GM18498 (cell line): ENCODE data around the gene MAL.

Experiments
- ATAC-seq: cut with Tn5 transposase; IDR thresholded peaks from one replicate; pipeline ENCODE4 v1.9.1; 2021; ENCODE audit warnings: mild to moderate bottlenecking, moderate library complexity; ENCODE audit not compliant: unreplicated experiment

Gene MAL

DNA sequence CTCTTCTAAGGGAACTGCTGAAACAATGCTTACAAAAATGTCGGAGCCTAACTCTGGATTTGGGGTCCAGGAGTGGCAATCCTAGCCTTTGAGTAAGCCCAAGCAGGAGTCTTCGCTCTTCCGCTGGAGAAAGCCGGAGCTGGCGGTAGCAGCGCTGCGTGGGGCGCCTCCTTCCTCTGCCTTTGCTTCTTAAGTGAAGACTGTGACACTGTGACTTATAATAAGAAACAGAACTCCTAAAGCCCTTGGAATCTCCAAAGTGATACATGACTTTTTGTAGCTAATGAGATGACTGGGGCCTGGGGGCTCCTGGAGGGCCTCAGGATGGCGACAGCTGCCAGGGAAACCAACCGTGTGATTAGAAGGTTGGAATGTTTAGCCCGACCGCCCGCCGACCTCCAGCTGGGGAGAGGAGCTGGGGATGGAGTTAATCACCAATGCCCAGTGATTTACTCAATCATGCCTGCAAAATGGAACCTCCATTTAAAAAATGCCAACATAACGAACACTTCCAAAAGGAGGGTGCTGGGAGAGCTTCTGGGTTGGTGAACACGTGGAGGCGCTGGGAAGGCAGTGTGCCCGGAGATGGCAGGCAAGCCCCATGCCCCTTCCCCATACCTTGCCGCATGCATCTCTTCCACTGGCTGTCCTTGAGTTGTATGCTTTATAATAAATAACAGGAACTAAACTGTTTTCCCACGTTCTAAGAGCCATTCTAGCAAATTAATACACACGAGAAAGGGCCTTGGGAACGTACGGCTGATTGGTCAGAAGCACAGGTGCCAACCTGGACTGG lies 29.0 kb upstream of the MAL start:
- no peak for ATAC-seq

DNA sequence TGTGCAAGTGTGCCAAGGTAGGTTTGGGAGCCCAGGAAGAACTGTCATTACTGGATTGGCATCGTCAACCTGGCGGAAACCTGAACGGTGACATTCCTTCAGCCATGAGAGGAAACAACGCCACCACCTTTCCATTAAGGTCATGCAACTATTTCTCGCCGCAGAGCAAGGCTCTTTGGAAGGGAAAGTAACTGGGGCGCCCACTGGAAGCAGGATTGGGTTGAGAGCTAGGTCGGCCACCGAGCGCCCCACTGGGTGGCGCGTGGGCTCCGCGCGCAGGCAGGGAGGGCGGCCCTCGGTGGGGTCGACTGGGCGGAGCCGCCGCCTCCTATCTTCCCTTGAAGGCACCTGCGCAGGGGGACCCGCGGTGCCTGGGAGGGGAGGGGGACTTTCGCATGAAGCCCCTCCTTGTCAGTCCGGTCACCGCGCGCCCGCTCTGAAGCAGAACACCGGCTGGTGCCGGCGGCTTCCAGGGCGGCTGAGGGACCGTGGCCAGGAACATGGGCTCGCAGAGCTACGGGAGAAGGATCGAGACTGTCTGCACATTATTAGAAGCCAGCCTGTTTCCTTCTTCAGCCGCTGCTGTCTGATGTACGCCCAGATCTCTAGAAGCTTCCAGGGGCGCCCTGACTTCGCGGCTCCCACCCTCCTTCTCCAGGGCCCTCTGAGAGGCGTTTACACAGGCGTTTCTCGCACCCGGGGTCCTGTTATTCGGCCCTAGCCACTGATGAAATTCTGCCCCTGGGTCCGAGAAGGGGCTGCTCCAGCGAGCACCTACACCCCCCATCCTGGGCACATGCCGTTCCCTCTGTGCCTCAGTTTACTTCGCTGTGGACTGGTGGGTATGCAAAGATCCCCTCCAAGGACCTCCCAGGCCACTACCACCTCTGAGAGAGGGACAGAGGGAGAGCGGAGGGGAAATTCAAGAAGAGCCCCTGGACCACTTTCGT lies 27.3 kb upstream of the MAL start:
- no peak for ATAC-seq

DNA sequence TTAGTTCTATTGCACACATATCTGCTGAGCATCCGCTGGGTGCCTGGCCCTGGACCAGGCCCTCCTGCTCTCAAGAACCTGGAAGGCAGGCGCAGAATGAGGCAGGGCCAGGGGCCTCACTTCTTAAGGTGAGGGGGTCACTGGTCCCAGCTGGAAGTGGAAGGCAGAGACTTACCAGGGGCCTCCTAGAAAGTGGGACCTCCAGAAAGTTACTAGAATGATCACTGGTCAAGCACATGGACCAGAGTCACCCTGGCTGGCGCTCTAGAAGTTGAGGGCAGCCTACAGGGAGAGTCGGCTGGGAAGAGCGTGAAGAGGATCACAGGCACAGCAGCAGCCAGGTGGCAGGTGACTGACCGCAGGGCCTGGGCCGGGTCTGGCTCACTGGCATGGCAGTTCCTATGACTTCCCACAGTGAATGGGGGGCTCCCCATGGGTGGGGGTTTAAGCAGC lies 26.1 kb upstream of the MAL start:
- ATAC-seq = no peak

DNA sequence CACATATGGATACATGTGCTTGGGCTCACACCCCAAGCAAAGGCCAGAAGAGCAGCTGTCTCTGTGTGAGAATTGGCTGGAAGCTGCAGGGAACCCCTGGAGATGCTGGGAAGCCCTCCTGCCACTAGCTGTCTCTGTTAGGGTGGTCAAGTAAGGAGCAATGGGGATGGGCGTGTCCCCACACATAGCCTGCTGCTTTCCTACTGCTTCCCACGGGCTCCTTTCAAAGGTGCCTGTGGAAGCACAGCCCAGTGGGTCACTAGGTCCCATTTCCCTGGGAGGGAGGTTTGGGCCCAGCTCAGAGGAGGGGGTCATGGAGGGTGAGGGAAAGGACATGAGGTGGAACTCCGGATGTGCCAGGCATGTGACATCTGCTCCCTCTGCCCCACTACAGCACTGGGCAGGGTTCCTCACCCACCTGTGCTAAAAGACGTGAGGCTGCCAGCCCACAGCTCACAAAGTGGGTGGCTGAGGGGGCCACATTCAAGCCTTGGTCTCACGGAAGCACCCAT lies 24.4 kb upstream of the MAL start:
- ATAC-seq = no peak

DNA sequence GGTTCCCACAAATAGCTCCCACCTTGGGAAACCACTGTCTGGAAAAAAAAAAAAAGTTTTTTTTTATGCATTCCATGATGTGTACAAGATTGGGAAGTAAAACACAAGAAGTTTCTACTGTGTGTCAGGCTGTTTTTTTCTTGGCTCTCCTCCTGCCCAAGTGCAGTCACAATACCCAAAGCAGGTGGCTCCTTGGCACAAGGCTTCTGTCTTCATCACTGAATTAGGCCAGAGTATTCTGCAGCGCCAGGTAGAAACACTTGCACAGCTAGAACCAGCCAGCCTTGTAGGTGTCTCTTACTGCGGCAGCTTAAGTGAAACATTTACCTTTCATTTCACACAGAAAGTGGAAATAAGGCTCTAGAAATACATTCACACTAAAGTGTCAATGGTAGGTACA lies 23.8 kb upstream of the MAL start:
- no peak for ATAC-seq

DNA sequence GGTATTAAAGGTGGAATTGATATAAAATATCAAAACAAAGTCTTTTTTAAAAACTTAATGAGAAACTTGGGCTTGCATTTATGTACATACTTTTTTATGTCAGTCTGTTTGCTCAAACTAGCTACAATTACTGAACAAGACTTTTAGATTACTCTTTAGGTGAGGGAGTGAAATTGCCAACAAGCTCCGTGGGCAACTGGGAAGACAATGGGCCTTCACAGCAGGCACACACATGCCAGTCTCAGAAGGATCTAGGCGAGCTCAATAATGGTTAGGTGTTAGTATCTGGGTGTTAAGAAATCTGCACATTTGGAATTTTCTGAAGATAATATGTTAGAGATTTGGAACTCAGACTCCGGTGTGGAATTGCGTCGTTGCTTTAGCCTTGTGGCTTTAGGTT lies 23.0 kb upstream of the MAL start:
- no peak for ATAC-seq

DNA sequence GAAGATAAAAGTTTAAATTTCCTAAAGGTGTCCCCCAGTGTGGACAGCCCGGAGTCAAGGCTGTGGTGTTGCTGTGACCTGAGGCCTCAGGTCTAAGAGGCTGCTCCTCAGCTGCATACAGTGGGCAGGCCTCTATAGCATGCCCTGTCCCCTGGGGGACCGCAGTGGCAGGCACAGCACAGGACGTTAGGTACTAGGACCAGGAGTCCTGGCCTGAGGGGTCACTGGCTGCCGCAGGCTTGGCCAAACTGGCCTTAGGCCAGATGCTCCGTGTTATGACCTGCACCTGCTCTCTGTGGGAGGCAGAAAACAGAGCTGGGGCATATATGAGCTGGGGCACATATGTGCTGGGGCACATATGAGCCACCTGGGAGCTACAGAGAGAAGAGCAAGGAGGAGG lies 21.2 kb upstream of the MAL start:
- ATAC-seq = no peak

DNA sequence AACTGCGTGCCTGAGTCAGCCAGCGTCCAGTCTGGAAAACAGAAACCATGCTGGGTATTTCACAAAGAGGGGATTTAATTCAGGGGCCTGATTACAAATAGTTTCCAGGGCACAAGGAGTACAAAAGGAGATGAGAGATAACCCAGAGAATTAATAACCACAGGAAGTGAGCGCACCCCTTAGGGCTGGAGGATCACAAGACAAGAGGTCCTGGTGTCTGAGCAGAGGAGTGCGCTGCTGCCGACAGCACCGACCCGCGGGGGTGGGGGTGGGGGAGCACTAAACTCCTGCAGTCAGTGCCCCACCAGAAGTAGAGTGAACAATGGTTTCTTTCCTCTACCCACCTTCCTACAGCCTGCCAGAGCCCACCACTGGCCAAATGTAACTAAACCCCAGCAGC lies 20.8 kb upstream of the MAL start:
- no peak for ATAC-seq

DNA sequence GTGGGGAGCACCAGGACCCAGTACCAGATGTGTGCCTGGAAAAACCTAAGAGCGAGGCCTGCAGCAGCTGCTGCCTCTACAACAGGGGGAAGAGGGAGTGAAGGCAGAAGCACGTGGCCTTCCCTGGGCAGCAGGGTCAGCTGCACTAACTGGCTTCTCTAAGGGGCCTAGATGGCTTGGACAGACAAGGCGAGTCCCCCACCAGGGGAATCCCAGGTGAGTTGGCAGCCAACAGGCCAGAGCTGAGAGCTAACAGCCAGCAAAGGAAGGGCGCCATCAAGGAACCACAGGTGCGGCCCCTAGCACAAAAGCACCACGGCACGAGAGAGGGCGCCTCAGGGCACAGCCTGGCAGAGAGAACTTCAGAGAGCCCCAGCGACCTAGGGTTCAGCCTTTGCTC lies 19.8 kb upstream of the MAL start:
- no peak for ATAC-seq

DNA sequence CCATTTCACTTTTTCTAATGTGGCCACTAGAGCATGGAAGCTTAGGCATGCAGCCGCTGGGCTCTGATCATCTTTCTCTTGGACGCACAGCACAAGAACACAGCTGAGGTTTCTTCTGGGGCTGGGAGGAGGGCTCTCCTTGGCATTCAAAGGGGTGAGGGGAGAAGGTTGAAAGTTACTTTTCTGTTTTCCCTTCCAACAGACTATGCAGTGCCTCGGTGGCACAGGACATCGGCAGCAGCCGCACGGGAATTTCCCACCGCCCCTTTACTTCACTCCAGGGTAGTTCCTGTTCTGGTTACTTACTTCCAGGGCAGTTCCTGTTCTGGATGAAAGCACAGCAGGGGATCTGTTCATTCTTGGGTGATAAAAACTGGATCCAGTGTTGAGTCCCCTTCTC lies 18.9 kb upstream of the MAL start:
- ATAC-seq = no peak

DNA sequence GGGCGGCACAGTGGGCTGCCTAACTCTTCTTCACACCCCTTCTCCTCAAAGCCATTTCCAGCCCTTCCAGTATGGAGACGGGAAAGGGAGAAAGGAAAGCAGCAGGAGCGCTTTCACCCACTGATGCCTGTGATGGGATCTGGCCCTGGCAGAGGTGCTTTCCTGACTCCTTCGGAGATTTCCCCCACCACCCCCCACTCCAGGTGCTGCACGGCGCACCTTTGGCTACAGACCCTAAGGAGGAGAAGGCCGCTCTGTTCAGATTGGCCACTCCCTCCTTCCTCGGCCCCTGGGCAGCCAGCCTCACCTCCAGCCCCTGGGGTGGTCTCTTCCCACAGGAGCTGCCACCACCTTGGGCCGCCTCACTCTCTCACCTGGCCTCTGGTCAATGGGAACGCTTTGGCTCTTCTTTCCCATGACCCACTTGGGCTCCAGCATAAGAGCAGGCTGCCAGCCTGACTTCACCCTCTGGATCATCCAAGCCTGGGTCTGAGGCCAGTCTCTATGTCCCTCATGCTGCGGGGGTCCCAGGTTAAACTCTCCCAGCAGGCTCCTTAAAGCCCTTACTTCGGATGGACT lies 18.4 kb upstream of the MAL start:
- no peak for ATAC-seq

DNA sequence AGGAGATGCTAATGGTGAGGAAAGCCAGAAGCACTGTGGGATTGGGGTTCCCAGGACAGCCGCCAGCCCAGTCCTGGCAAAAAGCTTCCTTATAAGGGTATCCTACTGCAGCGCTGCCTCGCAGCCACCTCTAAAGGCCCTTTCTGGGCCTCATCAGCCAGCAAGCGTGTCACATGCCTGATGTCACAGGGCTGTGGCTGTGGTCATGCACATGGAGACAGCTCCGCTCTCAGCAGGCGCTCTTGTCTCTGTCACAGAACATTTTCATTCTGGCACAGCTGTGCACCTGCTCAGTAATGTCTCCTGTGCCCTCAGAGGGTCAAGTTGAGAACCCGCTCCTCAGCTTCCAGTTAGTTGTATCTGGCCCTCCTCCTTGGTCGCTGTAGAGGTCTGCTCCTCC lies 17.7 kb upstream of the MAL start:
- ATAC-seq = no peak

DNA sequence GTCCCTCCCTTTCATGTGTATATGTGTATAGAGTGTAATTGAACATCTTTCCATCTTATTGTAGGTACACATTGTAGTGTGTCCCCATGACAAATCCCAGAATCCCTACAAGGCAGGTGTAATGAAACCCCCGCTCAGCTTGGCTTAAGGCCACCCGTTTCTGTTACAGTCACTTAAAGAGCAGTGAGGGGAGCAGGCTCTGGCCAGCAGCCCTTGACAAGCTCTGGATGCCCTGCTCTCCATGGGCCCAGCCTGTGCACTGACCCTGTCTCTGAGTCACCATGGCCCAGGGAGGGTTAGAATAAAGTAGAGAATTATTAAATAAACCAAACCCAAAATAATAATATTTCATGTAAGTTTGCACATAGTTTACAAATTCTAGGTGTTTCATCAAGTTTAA lies 17.2 kb upstream of the MAL start:
- ATAC-seq = no peak

DNA sequence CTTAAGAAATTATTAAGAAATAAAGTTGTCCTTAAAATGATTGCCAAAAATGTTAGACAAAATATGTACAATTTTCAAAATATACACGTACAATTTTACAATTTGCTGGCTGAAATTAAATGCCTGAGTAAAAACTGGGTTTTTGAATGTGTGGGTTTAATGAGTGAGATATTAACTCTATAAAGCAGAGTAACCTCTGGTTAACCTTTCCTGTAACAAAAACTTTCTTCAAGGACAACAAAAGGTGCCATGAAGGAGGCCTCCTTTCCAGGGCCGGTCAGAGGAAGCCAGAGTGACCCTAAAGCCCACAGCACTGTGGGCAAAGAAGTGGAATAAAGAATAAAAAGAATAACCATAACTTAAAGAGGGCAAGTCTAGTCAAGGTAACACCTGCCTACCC lies 16.5 kb upstream of the MAL start:
- no peak for ATAC-seq

DNA sequence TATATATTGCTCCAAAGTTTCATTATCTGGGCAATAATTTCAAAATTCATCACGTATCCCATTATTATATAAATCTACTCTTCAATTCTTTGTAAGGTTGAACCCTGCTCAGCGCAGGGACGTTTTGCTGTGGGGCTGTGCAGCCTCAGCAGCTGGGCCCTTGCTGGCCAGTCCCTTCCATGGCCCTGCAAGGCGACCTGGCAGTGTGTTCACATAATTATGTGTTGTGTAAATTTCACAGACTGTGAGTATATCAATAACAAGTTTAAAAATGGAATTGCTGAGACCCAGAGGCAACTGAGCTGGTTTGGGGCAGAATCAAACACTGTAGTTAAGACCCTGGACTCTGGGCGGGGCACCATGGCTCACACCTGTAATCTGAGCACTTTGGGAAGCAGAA lies 16.1 kb upstream of the MAL start:
- ATAC-seq = no peak

DNA sequence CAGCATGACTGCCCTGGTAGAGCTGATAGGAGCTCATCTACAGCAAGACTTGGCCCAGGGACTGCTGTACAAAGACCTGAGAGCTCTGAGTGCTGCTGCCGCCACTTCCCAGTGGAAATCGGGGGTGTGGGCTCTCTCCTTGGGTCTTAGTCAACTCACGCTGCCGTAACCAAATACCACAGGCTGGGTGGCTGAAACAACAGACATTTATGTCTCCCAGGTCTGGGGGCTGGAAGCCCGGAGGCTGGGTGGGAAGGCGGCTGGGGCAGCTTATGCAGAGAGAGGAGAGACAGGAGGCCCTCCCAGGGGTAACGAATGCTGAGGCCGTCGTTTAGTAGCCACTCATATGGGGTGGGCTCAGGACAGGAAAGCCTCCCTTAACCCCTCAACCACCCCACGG lies 15.4 kb upstream of the MAL start:
- no peak for ATAC-seq

DNA sequence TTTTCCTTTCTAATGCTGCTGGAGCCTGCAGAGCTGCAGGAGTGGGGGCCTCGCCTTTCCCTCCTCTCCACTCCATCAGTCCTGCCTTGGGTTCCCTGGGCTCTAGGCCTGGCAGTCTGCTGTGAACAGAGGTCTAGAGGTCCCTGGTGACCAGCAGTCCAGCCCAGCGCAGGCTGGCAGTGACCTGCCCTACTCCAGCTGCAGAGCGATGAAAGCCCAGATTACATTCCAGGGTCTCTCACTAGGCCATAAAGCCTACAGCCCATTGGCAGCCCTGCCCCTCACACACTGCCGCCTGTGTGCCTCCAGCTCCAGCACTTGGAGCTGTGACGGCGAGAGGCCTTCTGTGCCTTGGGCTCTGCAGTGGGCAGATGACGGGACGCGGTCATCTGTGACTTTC lies 14.8 kb upstream of the MAL start:
- ATAC-seq = no peak

DNA sequence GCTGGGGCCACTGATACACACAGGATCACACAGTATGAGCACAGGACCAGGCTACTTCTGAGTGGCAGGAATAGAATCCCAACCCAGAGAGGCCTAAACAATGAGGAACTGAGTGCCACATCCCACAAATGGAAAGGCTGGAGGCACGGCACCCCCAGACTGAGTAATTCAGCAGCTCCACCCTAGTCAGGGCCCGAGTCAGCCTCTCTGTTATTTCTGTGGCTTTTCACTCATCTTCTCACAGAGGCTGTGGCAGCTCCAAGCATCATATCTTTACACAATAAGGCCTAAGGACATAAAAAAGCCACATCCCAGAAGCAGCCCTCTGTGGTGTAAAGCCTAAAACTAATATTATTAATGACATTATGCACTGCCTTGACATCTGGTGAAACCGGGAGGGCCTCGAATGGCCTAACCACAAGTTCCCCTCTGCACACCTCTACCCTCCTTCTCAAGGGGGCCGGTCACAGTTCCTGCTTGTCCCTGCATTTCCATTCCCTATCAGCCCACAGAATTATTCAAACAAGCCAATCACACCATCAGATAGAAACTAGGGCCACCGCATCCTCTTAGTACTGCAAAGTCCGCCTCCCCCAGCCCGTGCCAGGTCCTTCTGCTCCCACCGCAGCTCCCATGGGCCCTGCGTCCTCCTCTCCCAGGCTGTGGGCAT lies 12.5 kb upstream of the MAL start:
- peak; percentile 80 for ATAC-seq

DNA sequence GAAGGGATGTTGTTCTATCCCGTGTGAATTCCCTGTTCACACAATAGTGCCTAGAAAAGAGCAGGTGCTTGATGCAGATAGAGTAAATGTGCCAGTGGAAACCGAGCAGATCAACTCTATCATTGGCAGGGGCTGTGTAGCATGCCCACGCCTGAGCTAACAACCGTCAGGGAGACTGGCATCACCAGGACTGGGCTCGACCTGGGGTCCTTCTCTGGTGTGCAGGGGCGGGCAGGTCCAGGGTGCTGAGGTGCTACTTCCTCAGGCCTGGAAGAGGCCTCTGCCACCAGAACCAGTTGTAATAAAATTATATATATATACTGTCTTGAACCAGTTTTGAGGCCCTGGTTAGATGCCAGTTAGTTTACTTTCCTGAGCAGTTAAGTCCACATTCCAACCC lies 11.8 kb upstream of the MAL start:
- ATAC-seq = no peak

DNA sequence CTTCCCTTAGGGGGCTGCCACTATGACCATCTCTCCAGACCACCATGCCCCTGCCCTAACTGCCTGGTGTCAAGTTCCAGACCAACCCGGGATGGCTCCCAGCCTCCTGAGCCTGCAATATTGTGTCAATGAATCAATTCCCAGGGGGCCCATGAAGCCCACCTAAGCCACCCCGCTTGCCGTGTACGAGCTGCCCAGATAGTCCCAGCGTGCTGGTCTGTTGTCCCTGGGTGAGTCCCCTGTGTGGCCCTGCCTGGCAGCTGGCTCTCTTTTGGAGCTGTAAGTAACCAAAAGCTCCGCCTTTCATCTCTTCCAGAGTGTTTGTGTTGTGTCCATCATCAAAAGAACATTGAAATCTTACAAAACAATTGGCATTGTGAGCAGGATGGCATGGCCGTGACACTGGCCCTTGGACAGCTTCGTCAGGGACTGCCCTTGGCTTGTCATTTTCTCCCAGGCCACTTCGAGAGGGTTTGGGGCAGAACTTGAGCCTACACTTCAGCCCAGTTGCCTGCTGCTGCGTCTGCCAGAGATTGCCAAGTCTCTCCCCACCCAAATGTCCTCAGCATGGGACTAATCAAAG lies 11.3 kb upstream of the MAL start:
- ATAC-seq = no peak
